Body of pancreas (tissue), 4 donors: ENCODE results near the gene DGKQ.

Experiments used
- POLR2A ChIP-seq, 3 donors: fragments of 450-650 bp; IDR thresholded peaks; one replicate each; pipeline ENCODE4 v1.6.1; 2016; ENCODE audit warnings: antibody characterized with exemption in 3 of 3, mild to moderate bottlenecking in 2 of 3
- TF ChIP-seq, protein P1 (sequence below), 7 experiments: fragments of 450-650 bp in 4 of 7; fragments of 200-600 bp in 3 of 7; sonication (generic) in 3 of 7; IDR thresholded peaks; one replicate each; pipeline ENCODE4 v1.5.1; 2016 to 2019; ENCODE audit warnings: antibody characterized with exemption in 7 of 7

DNA sequence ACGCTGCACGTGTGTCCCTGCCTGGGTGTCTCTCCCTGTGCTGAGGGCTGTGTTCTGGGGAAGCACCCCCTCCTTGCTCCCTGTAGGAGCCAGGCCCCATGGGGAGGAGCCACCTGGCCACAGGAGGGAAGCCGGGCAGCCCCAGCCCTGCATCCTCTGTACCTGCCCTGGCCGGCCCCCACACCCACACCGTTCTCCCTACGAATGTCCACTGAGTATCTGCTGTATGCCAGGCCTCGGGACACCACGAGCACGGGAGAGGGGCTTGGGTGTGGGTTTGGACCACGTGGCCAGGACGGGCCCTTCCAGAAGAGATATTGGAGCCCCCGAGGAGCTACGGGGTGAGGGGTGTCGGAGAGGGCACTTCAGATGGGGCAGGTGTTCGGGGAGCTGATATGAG lies 44.3 kb upstream of the DGKQ start:
- TF ChIP-seq, protein P1, sequence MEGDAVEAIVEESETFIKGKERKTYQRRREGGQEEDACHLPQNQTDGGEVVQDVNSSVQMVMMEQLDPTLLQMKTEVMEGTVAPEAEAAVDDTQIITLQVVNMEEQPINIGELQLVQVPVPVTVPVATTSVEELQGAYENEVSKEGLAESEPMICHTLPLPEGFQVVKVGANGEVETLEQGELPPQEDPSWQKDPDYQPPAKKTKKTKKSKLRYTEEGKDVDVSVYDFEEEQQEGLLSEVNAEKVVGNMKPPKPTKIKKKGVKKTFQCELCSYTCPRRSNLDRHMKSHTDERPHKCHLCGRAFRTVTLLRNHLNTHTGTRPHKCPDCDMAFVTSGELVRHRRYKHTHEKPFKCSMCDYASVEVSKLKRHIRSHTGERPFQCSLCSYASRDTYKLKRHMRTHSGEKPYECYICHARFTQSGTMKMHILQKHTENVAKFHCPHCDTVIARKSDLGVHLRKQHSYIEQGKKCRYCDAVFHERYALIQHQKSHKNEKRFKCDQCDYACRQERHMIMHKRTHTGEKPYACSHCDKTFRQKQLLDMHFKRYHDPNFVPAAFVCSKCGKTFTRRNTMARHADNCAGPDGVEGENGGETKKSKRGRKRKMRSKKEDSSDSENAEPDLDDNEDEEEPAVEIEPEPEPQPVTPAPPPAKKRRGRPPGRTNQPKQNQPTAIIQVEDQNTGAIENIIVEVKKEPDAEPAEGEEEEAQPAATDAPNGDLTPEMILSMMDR (IDR thresholded peaks at IDR 0.05), result no peak
- TF ChIP-seq POLR2A (IDR thresholded peaks at IDR 0.05), result no peak
